Cardiac muscle cell (in vitro differentiated cells and primary cell): ENCODE data around the gene NAB1. TPM values are rescaled to one million over a fixed set of nuclear protein-coding genes. Genes with fewer than 3 reads are reported as not detected.

Source experiments
- DNase-seq, 2 donors: peaks; one replicate each; pipeline versions ENCODE4 v3.0.0 to v3.0.0-alpha.2; 2010 to 2017; ENCODE audit warnings: low read depth in 1 of 2, low spot score in 1 of 2
- H3K27ac ChIP-seq: fragments of 200-600 bp; sonication (generic); 2 replicates; pipeline ENCODE4 v1.5.1; 2016
- H3K27me3 ChIP-seq: fragments of 200-600 bp; sonication (generic); 2 replicates; pipeline ENCODE4 v1.6.0; 2016; ENCODE audit warnings: control low read depth
- H3K36me3 ChIP-seq: fragments of 200-600 bp; sonication (generic); 2 replicates; pipeline ENCODE4 v1.5.1; 2016; ENCODE audit warnings: control low read depth
- H3K4me1 ChIP-seq: fragments of 200-600 bp; sonication (generic); 2 replicates; pipeline ENCODE4 v1.8.1; 2017; ENCODE audit warnings: low read depth, mild to moderate bottlenecking, mixed run types
- H3K4me3 ChIP-seq: fragments of 200-600 bp; sonication (generic); 2 replicates; pipeline ENCODE4 v1.5.1; 2016; ENCODE audit warnings: mild to moderate bottlenecking
- H3K9me3 ChIP-seq: fragments of 200-600 bp; sonication (generic); 2 replicates; pipeline ENCODE4 v1.5.1; 2017; ENCODE audit warnings: low read depth, mild to moderate bottlenecking, control low read depth
- polyA plus RNA-seq: library from polyadenylated mRNA; unstranded; fragments of >200 nt; fragmentation: Nextera tagmentation; extraction: Ambion mirVana; gene quantifications from 2 replicates; pipeline ENCODE4 v1.2.1, GENCODE V29; 2016
- total RNA-seq: library from RNA; depleted of rRNA; stranded (reverse); fragments of >200 nt; gene quantifications from 2 replicates; pipeline ENCODE4 v1.2.3, GENCODE V29; 2016
- TF ChIP-seq, protein P1 (sequence below): IDR thresholded peaks from 2 replicates; pipeline ENCODE4 v1.5.1; 2012; ENCODE audit warnings: low read depth, mild to moderate bottlenecking, low read length

Gene NAB1
- total and polyA plus RNA-seq, 2 experiments from 2014 or later: 10.0 to 50.7 TPM

DNA sequence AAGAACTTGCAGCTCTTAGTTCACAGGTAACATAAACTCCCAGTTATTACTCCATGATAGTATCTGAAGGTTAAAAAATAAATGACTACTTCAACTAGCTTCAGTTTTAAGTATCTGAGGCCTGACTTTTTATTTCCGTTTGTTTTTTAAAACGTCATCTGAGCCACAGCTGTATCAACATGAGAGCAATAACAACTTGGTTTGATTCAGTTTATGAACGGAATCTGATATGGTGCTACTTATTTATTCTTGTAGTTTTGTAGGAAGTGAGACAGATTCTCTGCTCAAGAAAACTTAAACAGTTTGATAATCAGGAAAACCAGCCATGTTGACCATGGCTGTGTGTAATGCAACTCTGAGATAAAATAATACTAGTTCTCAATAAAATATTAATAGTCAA, 34.9 kb downstream of the NAB1 start:
- DNase-seq: peak in 1 of 2 donors; percentile 14
- H3K27ac ChIP-seq: no peak overlapping the region
- H3K4me1 ChIP-seq: peaks cover 5% of the 10 kb centered on the region
- TF ChIP-seq, protein P1, sequence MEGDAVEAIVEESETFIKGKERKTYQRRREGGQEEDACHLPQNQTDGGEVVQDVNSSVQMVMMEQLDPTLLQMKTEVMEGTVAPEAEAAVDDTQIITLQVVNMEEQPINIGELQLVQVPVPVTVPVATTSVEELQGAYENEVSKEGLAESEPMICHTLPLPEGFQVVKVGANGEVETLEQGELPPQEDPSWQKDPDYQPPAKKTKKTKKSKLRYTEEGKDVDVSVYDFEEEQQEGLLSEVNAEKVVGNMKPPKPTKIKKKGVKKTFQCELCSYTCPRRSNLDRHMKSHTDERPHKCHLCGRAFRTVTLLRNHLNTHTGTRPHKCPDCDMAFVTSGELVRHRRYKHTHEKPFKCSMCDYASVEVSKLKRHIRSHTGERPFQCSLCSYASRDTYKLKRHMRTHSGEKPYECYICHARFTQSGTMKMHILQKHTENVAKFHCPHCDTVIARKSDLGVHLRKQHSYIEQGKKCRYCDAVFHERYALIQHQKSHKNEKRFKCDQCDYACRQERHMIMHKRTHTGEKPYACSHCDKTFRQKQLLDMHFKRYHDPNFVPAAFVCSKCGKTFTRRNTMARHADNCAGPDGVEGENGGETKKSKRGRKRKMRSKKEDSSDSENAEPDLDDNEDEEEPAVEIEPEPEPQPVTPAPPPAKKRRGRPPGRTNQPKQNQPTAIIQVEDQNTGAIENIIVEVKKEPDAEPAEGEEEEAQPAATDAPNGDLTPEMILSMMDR: no peak
- peaks cover 13% of the 10 kb centered on the region for H3K36me3 ChIP-seq
- H3K9me3 ChIP-seq: no peaks in the 10 kb centered on the region
- H3K4me3 ChIP-seq: no peak overlapping the region
- no peaks in the 10 kb centered on the region for H3K27me3 ChIP-seq

DNA sequence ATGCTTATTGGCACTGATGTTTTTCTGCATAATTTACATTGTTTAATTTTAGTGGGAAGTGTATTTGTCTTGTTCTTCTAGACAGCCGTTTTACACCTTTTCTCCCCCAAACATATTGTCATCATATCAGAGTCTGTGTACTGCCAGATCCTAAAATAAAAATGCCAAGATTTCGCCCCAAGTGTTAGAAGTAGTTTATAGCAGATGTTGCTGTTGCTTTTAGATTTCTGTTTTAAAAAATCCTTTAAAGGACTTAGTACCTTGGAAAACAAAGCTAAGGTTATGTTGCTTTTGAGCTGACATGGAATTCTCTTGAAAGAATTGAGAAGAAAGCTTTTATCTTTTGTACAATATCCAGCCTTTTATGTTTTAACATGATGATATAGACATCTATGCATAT, 36.0 kb downstream of the NAB1 start:
- H3K27me3 ChIP-seq: no peaks in the 10 kb centered on the region
- H3K4me3 ChIP-seq: no peak overlapping the region
- no peaks in the 10 kb centered on the region for H3K4me1 ChIP-seq
- H3K9me3 ChIP-seq: no peaks in the 10 kb centered on the region
- DNase-seq: no peak
- TF ChIP-seq, protein P1: no peak
- H3K27ac ChIP-seq: no peak overlapping the region
- peaks cover 13% of the 10 kb centered on the region for H3K36me3 ChIP-seq

DNA sequence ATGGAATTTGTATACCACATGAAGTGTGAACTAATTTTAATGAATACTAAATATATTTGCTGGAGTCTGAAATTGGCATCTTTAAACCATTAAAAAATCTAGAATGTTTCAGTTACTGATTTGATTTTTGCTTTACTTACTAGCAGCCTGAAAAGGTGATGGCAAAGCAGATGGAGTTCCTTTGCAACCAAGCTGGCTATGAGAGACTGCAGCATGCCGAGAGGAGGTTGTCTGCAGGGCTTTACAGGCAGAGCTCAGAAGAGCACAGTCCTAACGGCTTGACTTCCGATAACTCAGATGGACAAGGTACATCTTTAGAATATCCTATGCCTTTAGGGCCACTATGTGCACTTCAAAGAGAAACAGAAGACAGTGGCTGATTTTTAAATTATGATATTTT, 36.5 kb downstream of the NAB1 start:
- H3K9me3 ChIP-seq: no peaks in the 10 kb centered on the region
- TF ChIP-seq, protein P1: no peak
- H3K27me3 ChIP-seq: no peaks in the 10 kb centered on the region
- no peaks in the 10 kb centered on the region for H3K4me1 ChIP-seq
- H3K4me3 ChIP-seq: no peak overlapping the region
- no peak overlapping the region for H3K27ac ChIP-seq
- peaks cover 16% of the 10 kb centered on the region for H3K36me3 ChIP-seq
- DNase-seq: no peak

DNA sequence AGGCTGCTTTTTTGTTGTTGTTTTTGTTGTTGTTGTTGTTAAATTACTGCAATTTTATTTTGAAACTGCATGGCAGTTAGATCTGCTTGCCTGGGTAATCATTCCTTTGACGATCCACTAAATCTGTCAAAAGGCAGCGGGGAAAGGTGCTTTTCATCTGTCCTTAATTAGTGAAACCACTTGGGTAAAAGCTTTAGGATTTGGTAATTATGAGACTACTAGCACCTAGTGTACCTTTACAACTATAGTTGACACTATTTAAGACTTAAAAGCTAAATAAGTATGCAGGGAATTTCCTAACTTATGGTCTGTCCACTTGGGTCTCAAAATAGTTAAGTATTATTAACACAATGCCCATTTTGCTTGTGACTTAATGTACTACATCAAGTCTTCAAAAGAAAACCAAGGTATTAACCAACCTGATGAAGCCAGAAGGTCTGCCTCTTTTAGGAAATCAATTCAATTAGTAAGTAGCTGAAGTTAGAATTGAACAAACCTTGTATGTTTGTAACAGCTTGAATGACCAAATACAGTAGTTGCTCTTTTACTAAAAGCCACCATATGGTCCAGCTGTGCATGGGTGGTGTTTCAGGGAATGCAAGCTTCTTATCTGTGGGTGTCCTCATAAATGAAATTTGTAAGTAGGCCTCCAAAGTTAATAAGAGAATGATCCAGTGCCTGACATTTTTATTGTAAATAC, 44.8 kb downstream of the NAB1 start:
- no peak overlapping the region for H3K27ac ChIP-seq

DNA sequence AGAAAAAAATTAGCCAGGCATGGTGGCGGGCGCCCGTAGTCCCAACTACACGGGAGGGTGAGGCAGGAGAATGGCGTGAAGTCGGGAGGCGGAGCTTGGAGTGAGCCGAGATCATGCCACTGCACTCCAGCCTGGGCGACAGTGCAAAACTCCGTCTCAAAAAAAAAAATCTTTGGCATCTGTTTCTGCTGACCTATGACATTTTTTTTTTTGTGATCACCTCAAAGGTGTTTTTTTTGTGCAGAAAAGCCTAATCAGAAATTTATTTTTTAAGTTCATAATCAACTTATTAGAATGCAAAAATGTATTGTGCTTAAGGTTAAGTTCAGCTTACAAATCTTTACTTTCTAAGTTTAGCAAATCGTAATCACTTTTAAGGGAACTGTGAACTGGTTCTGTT, 45.6 kb downstream of the NAB1 start:
- H3K27me3 ChIP-seq: no peaks in the 10 kb centered on the region
- TF ChIP-seq, protein P1: no peak
- H3K4me3 ChIP-seq: no peak overlapping the region
- H3K9me3 ChIP-seq: no peaks in the 10 kb centered on the region
- peaks cover 9% of the 10 kb centered on the region for H3K4me1 ChIP-seq
- peaks cover 10% of the 10 kb centered on the region for H3K36me3 ChIP-seq
- no peak overlapping the region for H3K27ac ChIP-seq
- DNase-seq: no peak

More for the DNA sequence above, 44.8 kb downstream of the NAB1 start:
- peaks cover 10% of the 10 kb centered on the region for H3K36me3 ChIP-seq
- no peak overlapping the region for H3K4me3 ChIP-seq
- TF ChIP-seq, protein P1: no peak
- H3K4me1 ChIP-seq: peaks cover 5% of the 10 kb centered on the region
- H3K9me3 ChIP-seq: no peaks in the 10 kb centered on the region
- no peaks in the 10 kb centered on the region for H3K27me3 ChIP-seq
- no peak for DNase-seq
